Gastroesophageal sphincter (tissue), 3 donors: ENCODE results near the gene LGALS16.
"Not testable (repeated sequence)": the region's sequence is repeated elsewhere in the genome, so short reads cannot be mapped to it uniquely, and the experiment has no call there.

Experiments
- POLR2AphosphoS5 ChIP-seq: sonication (generic); formaldehyde crosslinking; IDR thresholded peaks from one replicate; pipeline ENCODE4 v1.6.1; 2017; ENCODE audit warnings: antibody characterized with exemption
- TF ChIP-seq, protein P1 (sequence below), 4 experiments: fragments of 200-600 bp in 2 of 4; fragments of 450-650 bp in 2 of 4; sonication (generic) in 1 of 4; IDR thresholded peaks; one replicate each; pipeline ENCODE4 v1.5.1; 2017 to 2019; ENCODE audit warnings: antibody characterized with exemption in 4 of 4, mild to moderate bottlenecking in 2 of 4, moderate library complexity in 2 of 4

DNA sequence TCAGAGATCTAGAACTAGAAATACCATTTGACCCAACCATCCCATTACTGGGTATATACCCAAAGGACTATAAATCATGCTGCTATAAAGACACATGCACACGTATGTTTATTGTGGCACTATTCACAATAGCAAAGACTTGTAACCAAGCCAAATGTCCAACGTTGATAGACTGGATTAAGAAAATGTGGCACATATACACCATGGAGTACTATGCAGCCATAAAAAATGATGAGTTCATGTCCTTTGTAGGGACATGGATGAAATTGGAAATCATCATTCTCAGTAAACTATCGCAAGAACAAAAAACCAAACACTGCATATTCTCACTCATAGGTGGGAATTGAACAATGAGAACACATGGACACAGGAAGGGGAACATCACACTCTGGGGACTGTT lies 14.1 kb downstream of the LGALS16 start:
- TF ChIP-seq, protein P1, sequence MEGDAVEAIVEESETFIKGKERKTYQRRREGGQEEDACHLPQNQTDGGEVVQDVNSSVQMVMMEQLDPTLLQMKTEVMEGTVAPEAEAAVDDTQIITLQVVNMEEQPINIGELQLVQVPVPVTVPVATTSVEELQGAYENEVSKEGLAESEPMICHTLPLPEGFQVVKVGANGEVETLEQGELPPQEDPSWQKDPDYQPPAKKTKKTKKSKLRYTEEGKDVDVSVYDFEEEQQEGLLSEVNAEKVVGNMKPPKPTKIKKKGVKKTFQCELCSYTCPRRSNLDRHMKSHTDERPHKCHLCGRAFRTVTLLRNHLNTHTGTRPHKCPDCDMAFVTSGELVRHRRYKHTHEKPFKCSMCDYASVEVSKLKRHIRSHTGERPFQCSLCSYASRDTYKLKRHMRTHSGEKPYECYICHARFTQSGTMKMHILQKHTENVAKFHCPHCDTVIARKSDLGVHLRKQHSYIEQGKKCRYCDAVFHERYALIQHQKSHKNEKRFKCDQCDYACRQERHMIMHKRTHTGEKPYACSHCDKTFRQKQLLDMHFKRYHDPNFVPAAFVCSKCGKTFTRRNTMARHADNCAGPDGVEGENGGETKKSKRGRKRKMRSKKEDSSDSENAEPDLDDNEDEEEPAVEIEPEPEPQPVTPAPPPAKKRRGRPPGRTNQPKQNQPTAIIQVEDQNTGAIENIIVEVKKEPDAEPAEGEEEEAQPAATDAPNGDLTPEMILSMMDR (IDR thresholded peaks at IDR 0.05) = not testable (repeated sequence)
- TF ChIP-seq POLR2AphosphoS5 = not testable (repeated sequence)
